HCT116 (cell line): ENCODE results near the gene PCP2.

Experiments used
- CBX3 ChIP-seq: IDR thresholded peaks from 2 replicates; pipeline ENCODE4 v1.6.1; 2012; ENCODE audit warnings: low read depth
- REST ChIP-seq: IDR thresholded peaks from 2 replicates; pipeline ENCODE4 v1.6.1; 2012; ENCODE audit warnings: low read depth
- ZFX ChIP-seq: fragments of 450-650 bp; IDR thresholded peaks from 2 replicates; pipeline ENCODE4 v1.6.1; 2017
- TF ChIP-seq, protein P1 (sequence below), 3 experiments: fragments of 200-600 bp in 1 of 3; sonication (generic) in 1 of 3; IDR thresholded peaks in 2 of 3; conservative IDR thresholded peaks in 1 of 3; 2 replicates each; pipeline ENCODE4 v1.5.1; 2012 to 2017; ENCODE audit warnings: low read depth in 2 of 3, low read length in 2 of 3, antibody characterized with exemption in 1 of 3, borderline replicate concordance in 1 of 3, control low read depth in 1 of 3, mild to moderate bottlenecking in 1 of 3, mixed read lengths in 1 of 3, mixed run types in 1 of 3, moderate library complexity in 1 of 3; ENCODE audit not compliant: insufficient read depth in 1 of 3

DNA sequence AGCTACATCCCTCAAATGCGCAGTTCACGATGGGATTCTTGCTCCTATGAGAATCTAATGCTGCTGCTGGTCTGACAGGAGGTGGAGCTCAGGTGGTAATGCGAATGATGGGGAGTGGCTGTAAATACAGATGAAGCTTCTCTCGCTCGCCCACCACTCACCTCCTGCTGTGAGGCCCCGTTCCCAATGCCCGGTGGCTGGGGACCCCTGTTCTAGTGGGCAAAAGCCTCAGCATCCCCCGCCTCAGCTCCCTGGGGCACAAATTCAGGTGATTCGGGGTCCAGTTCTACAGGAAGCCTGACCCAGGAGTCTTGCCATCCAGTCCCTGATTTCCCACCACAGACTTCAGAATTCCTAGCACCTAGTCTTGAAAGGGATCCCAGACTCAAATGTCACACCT lies 39.0 kb upstream of the PCP2 start:
- no peak for TF ChIP-seq ZFX
- TF ChIP-seq, protein P1, sequence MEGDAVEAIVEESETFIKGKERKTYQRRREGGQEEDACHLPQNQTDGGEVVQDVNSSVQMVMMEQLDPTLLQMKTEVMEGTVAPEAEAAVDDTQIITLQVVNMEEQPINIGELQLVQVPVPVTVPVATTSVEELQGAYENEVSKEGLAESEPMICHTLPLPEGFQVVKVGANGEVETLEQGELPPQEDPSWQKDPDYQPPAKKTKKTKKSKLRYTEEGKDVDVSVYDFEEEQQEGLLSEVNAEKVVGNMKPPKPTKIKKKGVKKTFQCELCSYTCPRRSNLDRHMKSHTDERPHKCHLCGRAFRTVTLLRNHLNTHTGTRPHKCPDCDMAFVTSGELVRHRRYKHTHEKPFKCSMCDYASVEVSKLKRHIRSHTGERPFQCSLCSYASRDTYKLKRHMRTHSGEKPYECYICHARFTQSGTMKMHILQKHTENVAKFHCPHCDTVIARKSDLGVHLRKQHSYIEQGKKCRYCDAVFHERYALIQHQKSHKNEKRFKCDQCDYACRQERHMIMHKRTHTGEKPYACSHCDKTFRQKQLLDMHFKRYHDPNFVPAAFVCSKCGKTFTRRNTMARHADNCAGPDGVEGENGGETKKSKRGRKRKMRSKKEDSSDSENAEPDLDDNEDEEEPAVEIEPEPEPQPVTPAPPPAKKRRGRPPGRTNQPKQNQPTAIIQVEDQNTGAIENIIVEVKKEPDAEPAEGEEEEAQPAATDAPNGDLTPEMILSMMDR (IDR thresholded peaks at IDR 0.05 in 2 of 3, conservative IDR thresholded peaks at IDR 0.05 in 1 of 3; ENCODE audit: borderline replicate concordance in 1 of 3, insufficient read depth in 1 of 3, low read depth in 2 of 3, low read length in 2 of 3) = no peak
- TF ChIP-seq REST = no peak
- TF ChIP-seq CBX3 = no peak
